Measurements from ENCODE around the gene CDH4.

The CDH4 gene

GRCh38 chr20:61252601-61253263 lies 671 bp downstream of the CDH4 start:
- no peak overlapping the region for H3K4me3 ChIP-seq (ENCODE audit: low read depth, low read length)
- no peak for TF ChIP-seq CTCF (IDR thresholded peaks at IDR 0.05; ENCODE audit: control insufficient read depth, extremely low read depth, insufficient read depth)
- DNase-seq (ENCODE audit: low read depth), result no peak

- DNase-seq (ENCODE audit: low read depth), result no peak
- no peak overlapping the region for H3K4me3 ChIP-seq (ENCODE audit: low read depth, low read length)
- no peak for TF ChIP-seq CTCF (IDR thresholded peaks at IDR 0.05; ENCODE audit: control insufficient read depth, extremely low read depth, insufficient read depth)
Observed at GRCh38 chr20:61253264-61253639, 1.2 kb downstream of the CDH4 start.

- H3K4me3 ChIP-seq (ENCODE audit: low read depth, low read length), result no peak overlapping the region
- no peak for DNase-seq (ENCODE audit: low read depth)
- TF ChIP-seq CTCF (IDR thresholded peaks at IDR 0.05; ENCODE audit: control insufficient read depth, extremely low read depth, insufficient read depth), result no peak
Observed at GRCh38 chr20:61253640-61254511, 1.8 kb downstream of the CDH4 start.

- no peak for DNase-seq (ENCODE audit: low read depth)
- no peak for TF ChIP-seq CTCF (IDR thresholded peaks at IDR 0.05; ENCODE audit: control insufficient read depth, extremely low read depth, insufficient read depth)
- H3K4me3 ChIP-seq (ENCODE audit: low read depth, low read length), result no peak overlapping the region
Observed at GRCh38 chr20:61254881-61255626, 3.0 kb downstream of the CDH4 start.

GRCh38 chr20:61256365-61256764 lies 4.3 kb downstream of the CDH4 start:
- DNase-seq (ENCODE audit: low read depth), result no peak
- no peak for TF ChIP-seq CTCF (IDR thresholded peaks at IDR 0.05; ENCODE audit: control insufficient read depth, extremely low read depth, insufficient read depth)
- H3K4me3 ChIP-seq (ENCODE audit: low read depth, low read length), result no peak overlapping the region

- no peak overlapping the region for H3K4me3 ChIP-seq (ENCODE audit: low read depth, low read length)
- TF ChIP-seq CTCF (IDR thresholded peaks at IDR 0.05; ENCODE audit: control insufficient read depth, extremely low read depth, insufficient read depth), result no peak
- DNase-seq (ENCODE audit: low read depth), result no peak
Observed at GRCh38 chr20:61256824-61257223, 4.8 kb downstream of the CDH4 start.

All from LNCaP clone FGC (cell line).